Endothelial cell of umbilical vein (primary cell): ENCODE data around the gene CUX1. TPM values are rescaled to one million over a fixed set of nuclear protein-coding genes. Genes with fewer than 3 reads are reported as not detected.

ENCODE experiments used
- BruUV-seq: library from RNA; stranded (reverse); fragments of 400-500 nt; replicated peaks from 2 replicates; lab custom pipeline; 2021; lab: Mats Ljungman, UMichigan
- CTCF ChIA-PET: fragments of 300-600, 350-600 bp; sonication (Branson Sonifier 250); formaldehyde crosslinking; loops from one replicate; lab custom pipeline; 2021; ENCODE audit warnings: antibody characterized with exemption, inconsistent platforms; lab: Charles Lee
- POLR2A ChIA-PET: fragments of 300-600, 350-600 bp; sonication (Branson Sonifier 250); formaldehyde crosslinking; loops from one replicate; lab custom pipeline; 2021; ENCODE audit warnings: antibody characterized with exemption, inconsistent platforms; lab: Charles Lee
- DNase-seq: peaks from one replicate; pipeline ENCODE4 v3.0.0-alpha.2; 2011; ENCODE audit warnings: low read depth, low spot score
- FAIRE-seq: peaks from 2 replicates; lab custom pipeline; 2011; peaks lifted over from hg19 to GRCh38; lab: Jason Lieb, UNC
- H2AFZ ChIP-seq: 2 replicates; pipeline ENCODE4 v1.6.0; 2012; ENCODE audit warnings: low read depth, low read length, control low read depth, inconsistent platforms
- H3K27ac ChIP-seq: 2 replicates; pipeline ENCODE4 v1.5.1; 2011; ENCODE audit warnings: low read depth, mild to moderate bottlenecking, control low read depth, low read length, moderate library complexity; ENCODE audit not compliant: insufficient read depth
- H3K27me3 ChIP-seq, 2 experiments: 2 replicates each; pipeline versions ENCODE4 v1.6.0 to v1.6.1; 2011; ENCODE audit warnings: low read length in 2 of 2, mixed read lengths in 1 of 2; ENCODE audit not compliant: control insufficient read depth in 2 of 2, insufficient read depth in 2 of 2
- H3K36me3 ChIP-seq, 2 experiments: 2 replicates in 1 of 2; 3 replicates in 1 of 2; pipeline ENCODE4 v1.5.1; 2011; ENCODE audit warnings: low read length in 2 of 2, mild to moderate bottlenecking in 1 of 2, moderate library complexity in 1 of 2; ENCODE audit not compliant: control insufficient read depth in 2 of 2, insufficient read depth in 2 of 2; ENCODE audit errors: extremely low read depth in 1 of 2
- H3K4me1 ChIP-seq: 3 replicates; pipeline ENCODE4 v1.5.1; 2011; ENCODE audit warnings: mild to moderate bottlenecking, low read length; ENCODE audit not compliant: control insufficient read depth, insufficient read depth; ENCODE audit errors: extremely low read depth
- H3K4me2 ChIP-seq: 2 replicates; pipeline ENCODE4 v1.6.1; 2011; ENCODE audit warnings: low read length, control low read depth, mixed read lengths; ENCODE audit not compliant: insufficient read depth
- H3K4me3 ChIP-seq, 3 experiments: fragments of 200-600 bp in 1 of 3; sonication (generic), shearing (Covaris generic) in 1 of 3; replicated peaks in 1 of 3; 2 replicates each; pipeline ENCODE4 v1.5.1; 2011 to 2016; ENCODE audit warnings: control low read depth in 3 of 3, low read length in 3 of 3, mild to moderate bottlenecking in 2 of 3, inconsistent platforms in 1 of 3, low read depth in 1 of 3, moderate library complexity in 1 of 3; ENCODE audit not compliant: insufficient read depth in 1 of 3
- H3K79me2 ChIP-seq: 2 replicates; pipeline ENCODE4 v1.6.0; 2012; ENCODE audit warnings: low read length, inconsistent platforms; ENCODE audit not compliant: control insufficient read depth, insufficient read depth
- H3K9ac ChIP-seq: replicated peaks from 2 replicates; pipeline ENCODE3; 2011; ENCODE audit warnings: low read length, control low read depth; ENCODE audit not compliant: insufficient read depth; ENCODE audit errors: extremely low read depth
- H3K9me1 ChIP-seq: replicated peaks from 3 replicates; pipeline ENCODE4 v1.6.0; 2011; ENCODE audit warnings: mild to moderate bottlenecking, low read length; ENCODE audit not compliant: control insufficient read depth, insufficient read depth; ENCODE audit errors: extremely low read depth
- H3K9me3 ChIP-seq: replicated peaks from 2 replicates; pipeline ENCODE4 v1.5.1; 2012; ENCODE audit warnings: low read length, inconsistent platforms; ENCODE audit not compliant: control insufficient read depth, insufficient read depth
- H4K20me1 ChIP-seq: replicated peaks from 2 replicates; pipeline ENCODE3; 2011; ENCODE audit warnings: mild to moderate bottlenecking, low read length; ENCODE audit not compliant: control insufficient read depth, insufficient read depth; ENCODE audit errors: extremely low read depth
- CTCF ChIP-seq, 2 donors: IDR thresholded peaks; 1 replicate in 1 of 2; 2 replicates in 1 of 2; pipeline ENCODE4 v1.5.1; 2011; ENCODE audit warnings: low read length in 2 of 2, mild to moderate bottlenecking in 2 of 2, moderate library complexity in 2 of 2, control low read depth in 1 of 2, inconsistent platforms in 1 of 2, low read depth in 1 of 2; ENCODE audit not compliant: insufficient read depth in 1 of 2; ENCODE audit errors: extremely low read depth in 1 of 2
- EZH2 ChIP-seq: IDR thresholded peaks from 2 replicates; pipeline ENCODE4 v1.6.1; 2012; ENCODE audit warnings: borderline replicate concordance, low read depth, mild to moderate bottlenecking, moderate library complexity, low read length, inconsistent platforms; ENCODE audit not compliant: severe bottlenecking
- FOS ChIP-seq: IDR thresholded peaks from 2 replicates; pipeline ENCODE4 v1.6.1; 2011; ENCODE audit warnings: mild to moderate bottlenecking, low read length, moderate library complexity, borderline replicate concordance; ENCODE audit not compliant: insufficient read depth
- GATA2 ChIP-seq: IDR thresholded peaks from 2 replicates; pipeline ENCODE4 v1.7.0; 2011; ENCODE audit warnings: low read depth, mild to moderate bottlenecking, moderate library complexity, mixed read lengths, low read length; ENCODE audit not compliant: insufficient read length, insufficient read depth
- JUN ChIP-seq: IDR thresholded peaks from 2 replicates; pipeline ENCODE4 v1.6.1; 2011; ENCODE audit warnings: borderline replicate concordance, low read depth; ENCODE audit not compliant: insufficient read length, insufficient read depth
- MAX ChIP-seq: IDR thresholded peaks from 2 replicates; pipeline ENCODE4 v1.6.1; 2011; ENCODE audit not compliant: insufficient read depth, insufficient read length
- MYC ChIP-seq: IDR thresholded peaks from one replicate; pipeline ENCODE4 v1.6.1; 2011; ENCODE audit warnings: mild to moderate bottlenecking, low read depth, low read length
- POLR2A ChIP-seq: IDR thresholded peaks from 2 replicates; pipeline ENCODE4 v1.6.1; 2012; ENCODE audit warnings: low read depth, mild to moderate bottlenecking, control low read depth, low read length
- POLR2AphosphoS5 ChIP-seq: IDR thresholded peaks from 2 replicates; pipeline ENCODE4 v1.6.1; 2012; ENCODE audit warnings: low read depth, mild to moderate bottlenecking, control low read depth, low read length, moderate library complexity; ENCODE audit not compliant: insufficient read depth
- dilution Hi-C: fragments of 300-500 bp; cut with MboI; formaldehyde crosslinking; loops from one replicate; pipeline ENCODE4 v1.15.0; 2019; ENCODE audit warnings: low sequenced_read_pairs; ENCODE audit not compliant: extremely low pct_ligation_motif_present
- intact Hi-C: fragments of 100-400 bp; cut with micrococcal nuclease; formaldehyde crosslinking; loops from one replicate; pipeline ENCODE4 v1.10.0; 2022
- polyA plus RNA-seq, 4 experiments: library from polyadenylated mRNA; depleted of rRNA in 3 of 4; stranded (reverse) in 3 of 4; unstranded in 1 of 4; fragments of >200 nt; gene quantifications; 2 replicates each; pipeline versions ENCODE4 v1.2.1 to v1.2.3, GENCODE V29; 2011 to 2012; ENCODE audit warnings: missing spikeins in 1 of 4
- total RNA-seq: library from RNA; stranded (reverse); gene quantifications from 2 replicates; pipeline ENCODE4 v1.2.3, GENCODE V29; 2021

Gene CUX1
- total and polyA plus RNA-seq, 2 donors (not counting 3 experiments of a cell fraction or from before 2014, with no cell fraction given), result 13.8 to 49.8 TPM

- H3K27ac ChIP-seq, result no peak overlapping the region
- H3K9me1 ChIP-seq, result no peaks in the 10 kb centered on the region
- no peaks in the 10 kb centered on the region for H3K27me3 ChIP-seq
- no peak for DNase-seq
- no peaks in the 10 kb centered on the region for H3K9me3 ChIP-seq
- intact Hi-C loops (no loop called here), dilution Hi-C loops (no loop called here)
- ChIA-PET CTCF (no interaction called here), POLR2A (no interaction called here)
- no peak overlapping the region for H3K4me3 ChIP-seq
- no peaks in the 10 kb centered on the region for H4K20me1 ChIP-seq
- H2AFZ ChIP-seq, result no peak overlapping the region
- H3K4me2 ChIP-seq, result no peak overlapping the region
- TF ChIP-seq MYC (no peak), EZH2 (no peak), JUN (no peak), GATA2 (no peak), POLR2A (no peak), CTCF (IDR thresholded peaks at IDR 0.05; ENCODE audit: extremely low read depth in 1 of 2, insufficient read depth in 1 of 2, low read depth in 1 of 2, low read length in 2 of 2) (no peak), FOS (no peak), POLR2AphosphoS5 (no peak), MAX (no peak)
- no peaks in the 10 kb centered on the region for H3K4me1 ChIP-seq
- H3K79me2 ChIP-seq, result no peaks in the 10 kb centered on the region
- H3K9ac ChIP-seq, result no peak overlapping the region
- BruUV-seq, result no TSS peak
- no peak for FAIRE-seq
- H3K36me3 ChIP-seq, result peaks cover 0 to 2% of the 10 kb centered on the region in 2 experiments
Observed at GRCh38 chr7:102073931-102074880, 256.8 kb downstream of the CUX1 start.
